Ishikawa (cell line): Measurements from ENCODE around the gene PBX3.

Source experiments
- CEBPB ChIP-seq: IDR thresholded peaks from 2 replicates; pipeline ENCODE4 v1.6.1; 2012
- CREB1 ChIP-seq: IDR thresholded peaks from 2 replicates; pipeline ENCODE4 v1.6.1; 2012; ENCODE audit warnings: low read depth
- EGR1 ChIP-seq: IDR thresholded peaks from 2 replicates; pipeline ENCODE4 v1.6.1; 2012
- EP300 ChIP-seq: IDR thresholded peaks from 2 replicates; pipeline ENCODE4 v1.6.1; 2012; ENCODE audit warnings: borderline replicate concordance
- FOXM1 ChIP-seq: IDR thresholded peaks from 2 replicates; pipeline ENCODE4 v1.6.1; 2012; ENCODE audit warnings: low read depth, borderline replicate concordance
- NFIC ChIP-seq: IDR thresholded peaks from 2 replicates; pipeline ENCODE4 v1.6.1; 2012
- RAD21 ChIP-seq: IDR thresholded peaks from 2 replicates; pipeline ENCODE4 v1.6.1; 2012; ENCODE audit warnings: low read depth
- TAF1 ChIP-seq: IDR thresholded peaks from 2 replicates; pipeline ENCODE4 v1.6.1; 2012; ENCODE audit warnings: low read depth, mild to moderate bottlenecking
- TCF12 ChIP-seq: IDR thresholded peaks from 2 replicates; pipeline ENCODE4 v1.6.1; 2012; ENCODE audit warnings: low read depth
- TEAD4 ChIP-seq: IDR thresholded peaks from 2 replicates; pipeline ENCODE4 v1.6.1; 2012
- YY1 ChIP-seq: IDR thresholded peaks from 2 replicates; pipeline ENCODE4 v1.6.1; 2012; ENCODE audit warnings: low read depth
- ZBTB7A ChIP-seq: IDR thresholded peaks from 2 replicates; pipeline ENCODE4 v1.6.1; 2012; ENCODE audit warnings: low read depth
- TF ChIP-seq, protein P1 (sequence below): IDR thresholded peaks from 2 replicates; pipeline ENCODE4 v1.6.1; 2012; ENCODE audit warnings: low read depth, mild to moderate bottlenecking
- TF ChIP-seq, protein P2 (sequence below): IDR thresholded peaks from 2 replicates; pipeline ENCODE4 v1.6.1; 2012
- TF ChIP-seq, protein P3 (sequence below): IDR thresholded peaks from 2 replicates; pipeline ENCODE4 v1.6.1; 2012

Gene PBX3

DNA sequence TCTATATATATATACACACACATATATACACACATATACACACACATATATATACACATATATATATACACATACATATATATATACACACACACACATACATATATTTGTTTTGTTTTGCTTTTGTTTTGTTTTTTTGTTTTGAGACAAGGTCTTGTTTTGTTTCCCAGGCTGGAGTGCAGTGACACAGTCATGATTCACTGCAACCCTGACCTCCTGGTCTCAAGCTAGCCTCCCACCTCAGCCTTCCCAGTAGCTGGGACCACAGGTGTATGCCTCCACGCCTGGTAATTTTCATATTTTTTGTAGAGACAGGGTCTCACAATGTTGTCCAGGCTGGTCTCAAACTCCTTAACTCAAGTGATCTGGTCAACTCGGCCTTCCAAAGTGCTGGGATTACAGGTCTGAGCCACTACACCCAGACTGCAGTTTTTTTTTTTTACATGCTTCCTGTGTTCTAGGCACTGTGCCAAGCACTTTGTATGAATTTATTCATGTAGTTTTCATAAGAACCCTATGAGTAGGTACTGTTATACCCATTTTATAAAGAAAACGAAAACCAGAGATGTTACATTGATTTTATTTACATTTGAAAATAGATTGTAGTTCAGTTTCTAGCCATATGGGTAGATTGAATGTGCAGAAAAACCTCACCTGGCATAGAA is 120.7 kb downstream of the PBX3 start:
- no peak for TF ChIP-seq EP300
- TF ChIP-seq, protein P1, sequence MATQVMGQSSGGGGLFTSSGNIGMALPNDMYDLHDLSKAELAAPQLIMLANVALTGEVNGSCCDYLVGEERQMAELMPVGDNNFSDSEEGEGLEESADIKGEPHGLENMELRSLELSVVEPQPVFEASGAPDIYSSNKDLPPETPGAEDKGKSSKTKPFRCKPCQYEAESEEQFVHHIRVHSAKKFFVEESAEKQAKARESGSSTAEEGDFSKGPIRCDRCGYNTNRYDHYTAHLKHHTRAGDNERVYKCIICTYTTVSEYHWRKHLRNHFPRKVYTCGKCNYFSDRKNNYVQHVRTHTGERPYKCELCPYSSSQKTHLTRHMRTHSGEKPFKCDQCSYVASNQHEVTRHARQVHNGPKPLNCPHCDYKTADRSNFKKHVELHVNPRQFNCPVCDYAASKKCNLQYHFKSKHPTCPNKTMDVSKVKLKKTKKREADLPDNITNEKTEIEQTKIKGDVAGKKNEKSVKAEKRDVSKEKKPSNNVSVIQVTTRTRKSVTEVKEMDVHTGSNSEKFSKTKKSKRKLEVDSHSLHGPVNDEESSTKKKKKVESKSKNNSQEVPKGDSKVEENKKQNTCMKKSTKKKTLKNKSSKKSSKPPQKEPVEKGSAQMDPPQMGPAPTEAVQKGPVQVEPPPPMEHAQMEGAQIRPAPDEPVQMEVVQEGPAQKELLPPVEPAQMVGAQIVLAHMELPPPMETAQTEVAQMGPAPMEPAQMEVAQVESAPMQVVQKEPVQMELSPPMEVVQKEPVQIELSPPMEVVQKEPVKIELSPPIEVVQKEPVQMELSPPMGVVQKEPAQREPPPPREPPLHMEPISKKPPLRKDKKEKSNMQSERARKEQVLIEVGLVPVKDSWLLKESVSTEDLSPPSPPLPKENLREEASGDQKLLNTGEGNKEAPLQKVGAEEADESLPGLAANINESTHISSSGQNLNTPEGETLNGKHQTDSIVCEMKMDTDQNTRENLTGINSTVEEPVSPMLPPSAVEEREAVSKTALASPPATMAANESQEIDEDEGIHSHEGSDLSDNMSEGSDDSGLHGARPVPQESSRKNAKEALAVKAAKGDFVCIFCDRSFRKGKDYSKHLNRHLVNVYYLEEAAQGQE = no peak
- TF ChIP-seq, protein P2, sequence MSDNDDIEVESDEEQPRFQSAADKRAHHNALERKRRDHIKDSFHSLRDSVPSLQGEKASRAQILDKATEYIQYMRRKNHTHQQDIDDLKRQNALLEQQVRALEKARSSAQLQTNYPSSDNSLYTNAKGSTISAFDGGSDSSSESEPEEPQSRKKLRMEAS = no peak
- no peak for TF ChIP-seq CREB1
- no peak for TF ChIP-seq CEBPB
- no peak for TF ChIP-seq EGR1
- TF ChIP-seq FOXM1 = no peak
- TF ChIP-seq YY1 = no peak
- TF ChIP-seq ZBTB7A = no peak
- TF ChIP-seq RAD21 = no peak
- no peak for TF ChIP-seq TCF12
- TF ChIP-seq NFIC = no peak
- TF ChIP-seq TAF1 = no peak
- TF ChIP-seq, protein P3, sequence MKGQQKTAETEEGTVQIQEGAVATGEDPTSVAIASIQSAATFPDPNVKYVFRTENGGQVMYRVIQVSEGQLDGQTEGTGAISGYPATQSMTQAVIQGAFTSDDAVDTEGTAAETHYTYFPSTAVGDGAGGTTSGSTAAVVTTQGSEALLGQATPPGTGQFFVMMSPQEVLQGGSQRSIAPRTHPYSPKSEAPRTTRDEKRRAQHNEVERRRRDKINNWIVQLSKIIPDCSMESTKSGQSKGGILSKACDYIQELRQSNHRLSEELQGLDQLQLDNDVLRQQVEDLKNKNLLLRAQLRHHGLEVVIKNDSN = no peak
- TF ChIP-seq TEAD4 = no peak

DNA sequence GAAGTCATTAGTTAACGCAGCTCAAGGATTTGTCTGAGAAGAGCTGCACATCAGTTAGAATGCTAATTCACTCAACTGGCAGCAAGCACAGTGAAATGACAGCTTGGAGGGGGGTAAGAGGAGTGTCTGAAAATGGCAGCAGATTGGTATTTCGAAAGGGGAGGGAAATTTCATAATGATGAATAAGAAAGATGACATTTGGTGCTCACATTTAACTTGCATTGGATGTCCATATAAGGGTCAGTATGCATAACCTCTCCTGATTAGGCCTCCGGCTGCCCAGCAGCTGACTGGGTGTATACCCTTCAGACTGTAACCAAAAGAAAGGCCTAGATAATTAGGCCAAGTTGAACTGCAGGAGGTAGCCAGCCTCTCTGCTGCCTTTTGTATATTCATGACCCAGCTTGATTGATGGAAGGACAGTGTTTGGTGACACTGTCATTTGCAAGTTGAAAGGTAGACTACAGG is 131.0 kb downstream of the PBX3 start:
- TF ChIP-seq CEBPB (no peak), CREB1 (no peak), NFIC (no peak), TEAD4 (no peak), FOXM1 (no peak), EP300 (no peak), YY1 (no peak), TCF12 (no peak), TAF1 (no peak), RAD21 (no peak), EGR1 (no peak)
- TF ChIP-seq, protein P2 = no peak
- TF ChIP-seq, protein P3 = no peak

DNA sequence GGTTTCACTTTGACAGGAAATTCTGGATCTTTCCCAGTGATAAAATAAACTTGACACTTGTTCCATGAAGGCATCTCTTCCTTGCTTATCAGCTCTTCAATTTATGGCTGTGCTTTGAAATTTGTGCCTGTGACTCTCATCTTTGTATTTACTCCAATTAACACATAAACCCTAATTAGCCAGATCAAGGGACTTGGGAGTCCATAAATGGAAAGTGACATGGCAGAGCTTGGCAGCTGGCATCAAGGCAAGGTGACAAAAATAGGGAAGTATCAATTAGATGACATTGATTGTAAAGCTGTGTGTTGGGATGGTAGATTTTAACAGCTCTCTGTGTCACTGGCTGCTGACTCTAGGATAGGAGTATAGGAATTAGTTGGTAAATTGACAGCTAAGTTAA is 133.9 kb downstream of the PBX3 start:
- TF ChIP-seq TCF12 (no peak), EP300 (no peak), FOXM1 (no peak), ZBTB7A (no peak), YY1 (no peak)
- TF ChIP-seq, protein P2 = no peak
- TF ChIP-seq, protein P3 = no peak
- TF ChIP-seq, protein P1 = no peak

DNA sequence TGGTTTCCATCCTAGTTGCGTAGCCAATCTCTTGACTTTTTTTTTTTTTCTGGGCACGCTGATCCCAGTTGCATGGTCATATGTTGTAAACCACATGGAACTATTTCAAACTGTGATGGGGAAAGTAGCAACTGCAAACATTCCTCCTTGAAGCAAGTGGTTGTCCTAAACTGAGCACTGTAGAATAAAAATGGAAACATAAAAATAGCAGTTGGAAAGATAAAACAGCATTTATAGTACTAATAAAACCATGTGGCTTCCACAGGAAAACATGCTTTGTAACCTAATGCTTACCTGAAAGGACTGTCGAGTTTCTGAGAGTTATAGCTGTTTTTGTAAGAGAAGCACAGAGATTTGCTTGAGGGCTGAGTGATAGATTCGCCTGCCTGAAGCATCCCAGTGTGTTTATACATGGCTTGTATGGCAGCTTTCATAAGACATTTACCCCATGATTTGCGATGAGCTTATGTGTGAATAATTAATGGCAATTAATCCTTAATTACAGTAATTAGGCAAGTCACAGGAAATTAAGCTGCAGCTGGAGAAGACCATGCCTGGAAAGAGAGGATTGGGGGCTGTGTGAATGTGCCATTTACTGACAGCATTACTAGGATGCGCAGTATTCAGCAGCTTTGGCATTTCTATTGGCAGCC is 136.5 kb downstream of the PBX3 start:
- no peak for TF ChIP-seq EP300
- TF ChIP-seq TEAD4 = no peak
- TF ChIP-seq TCF12 = no peak
- TF ChIP-seq ZBTB7A = no peak
- TF ChIP-seq EGR1 = no peak
- TF ChIP-seq TAF1 = no peak
- TF ChIP-seq FOXM1 = no peak
- TF ChIP-seq, protein P1 = no peak
- TF ChIP-seq, protein P2 = no peak
- no peak for TF ChIP-seq NFIC
- no peak for TF ChIP-seq YY1
- TF ChIP-seq, protein P3 = no peak
- no peak for TF ChIP-seq CREB1
- no peak for TF ChIP-seq CEBPB
- TF ChIP-seq RAD21 = no peak
